GM21447 (cell line): ENCODE results near the gene AK2.
"Not testable (repeated sequence)": the region's sequence is repeated elsewhere in the genome, so short reads cannot be mapped to it uniquely, and the experiment has no call there.

Experiments used
- ATAC-seq: cut with Tn5 transposase; IDR thresholded peaks from one replicate; pipeline ENCODE4 v1.9.1; 2021; ENCODE audit not compliant: unreplicated experiment

AK2 gene

GRCh38 chr1:33025180-33025569 lies 11.5 kb downstream of the AK2 start:
- ATAC-seq = no peak

GRCh38 chr1:33024430-33025179 lies 12.1 kb downstream of the AK2 start:
- not testable (repeated sequence) for ATAC-seq

- ATAC-seq = no peak
Observed at GRCh38 chr1:33022650-33023200, 14.0 kb downstream of the AK2 start.

- ATAC-seq = no peak
Observed at GRCh38 chr1:33021567-33022431, 14.9 kb downstream of the AK2 start.

- no peak for ATAC-seq
Observed at GRCh38 chr1:33018112-33018511, 18.6 kb downstream of the AK2 start.

- no peak for ATAC-seq
Observed at GRCh38 chr1:33017175-33017574, 19.5 kb downstream of the AK2 start.

GRCh38 chr1:33015216-33015615 lies 21.5 kb downstream of the AK2 start:
- no peak for ATAC-seq

- ATAC-seq = no peak
Observed at GRCh38 chr1:33014464-33015163, 22.1 kb downstream of the AK2 start.

- no peak for ATAC-seq
Observed at GRCh38 chr1:33013791-33014190, 22.9 kb downstream of the AK2 start.

GRCh38 chr1:33012165-33012564 lies 24.5 kb downstream of the AK2 start:
- no peak for ATAC-seq

- no peak for ATAC-seq
Observed at GRCh38 chr1:33010932-33011731, 25.6 kb downstream of the AK2 start.

- no peak for ATAC-seq
Observed at GRCh38 chr1:33009561-33009960, 27.1 kb downstream of the AK2 start.

- no peak for ATAC-seq
Observed at GRCh38 chr1:33008051-33008914, 28.4 kb downstream of the AK2 start.

GRCh38 chr1:33007190-33008050 lies 29.3 kb downstream of the AK2 start:
- ATAC-seq = no peak

- ATAC-seq = no peak
Observed at GRCh38 chr1:33005838-33006421, 30.8 kb downstream of the AK2 start.

GRCh38 chr1:33005117-33005837 lies 31.4 kb downstream of the AK2 start:
- ATAC-seq = no peak

GRCh38 chr1:33004613-33005012 lies 32.1 kb downstream of the AK2 start:
- no peak for ATAC-seq

- ATAC-seq = no peak
Observed at GRCh38 chr1:33003657-33004056, 33.0 kb downstream of the AK2 start.
